ES-I3 (cell line): ENCODE measurements around the gene HYDIN.

Experiments
- H3K36me3 ChIP-seq: 2 replicates; pipeline ENCODE4 v1.6.1; 2013; ENCODE audit warnings: mild to moderate bottlenecking, low read length, control low read depth, moderate library complexity; ENCODE audit not compliant: insufficient read depth
- H3K4me1 ChIP-seq: 2 replicates; pipeline ENCODE4 v1.6.1; 2013; ENCODE audit warnings: mild to moderate bottlenecking, control low read depth, low read length; ENCODE audit not compliant: insufficient read depth
- H3K9ac ChIP-seq: 2 replicates; pipeline ENCODE4 v1.6.1; 2013; ENCODE audit warnings: low read depth, mild to moderate bottlenecking, low read length, moderate library complexity
- H3K9me3 ChIP-seq: 2 replicates; pipeline ENCODE4 v1.6.1; 2013; ENCODE audit warnings: mild to moderate bottlenecking, low read length, moderate library complexity; ENCODE audit not compliant: control insufficient read depth, insufficient read depth

Gene HYDIN

GRCh38 chr16:70795296-70795912 lies 435.1 kb downstream of the HYDIN start:
- Histone ChIP-seq H3K36me3 (no peaks in the 10 kb centered on the region; the same call in 1 of the 2 replicates), H3K9me3 (no peaks in the 10 kb centered on the region), H3K4me1 (peaks cover 12% of the 10 kb centered on the region; the same call in 1 of the 2 replicates), H3K9ac (no peak overlapping the region)

- no peak overlapping the region for H3K9ac ChIP-seq
- H3K36me3 ChIP-seq: no peaks in the 10 kb centered on the region; the same call in 1 of the 2 replicates
- H3K4me1 ChIP-seq: no peaks in the 10 kb centered on the region
These were observed 436.5 kb downstream of the HYDIN start for GRCh38 chr16:70793851-70794502.

GRCh38 chr16:70790815-70791214 lies 439.7 kb downstream of the HYDIN start:
- Histone ChIP-seq H3K9ac (no peak overlapping the region), H3K36me3 (no peaks in the 10 kb centered on the region; the same call in 1 of the 2 replicates), H3K9me3 (no peaks in the 10 kb centered on the region), H3K4me1 (no peaks in the 10 kb centered on the region)

More at GRCh38 chr16:70793851-70794502, 436.5 kb downstream of the HYDIN start:
- H3K9me3 ChIP-seq: no peaks in the 10 kb centered on the region

- no peaks in the 10 kb centered on the region for H3K4me1 ChIP-seq
- no peaks in the 10 kb centered on the region; the same call in 1 of the 2 replicates for H3K36me3 ChIP-seq
- no peaks in the 10 kb centered on the region for H3K9me3 ChIP-seq
- H3K9ac ChIP-seq: no peak overlapping the region
These were observed 440.7 kb downstream of the HYDIN start for GRCh38 chr16:70789595-70790447.

GRCh38 chr16:70788668-70789594 lies 441.6 kb downstream of the HYDIN start:
- Histone ChIP-seq H3K36me3 (peaks cover 3% of the 10 kb centered on the region; the same call in 1 of the 2 replicates), H3K9ac (no peak overlapping the region), H3K9me3 (no peaks in the 10 kb centered on the region), H3K4me1 (no peaks in the 10 kb centered on the region)

- Histone ChIP-seq H3K9ac (no peak overlapping the region), H3K36me3 (peaks cover 27% of the 10 kb centered on the region; the same call in 1 of the 2 replicates), H3K9me3 (no peaks in the 10 kb centered on the region), H3K4me1 (no peaks in the 10 kb centered on the region)
These were observed 444.3 kb downstream of the HYDIN start for GRCh38 chr16:70786020-70786755.

GRCh38 chr16:70784692-70785555 lies 445.6 kb downstream of the HYDIN start:
- Histone ChIP-seq H3K36me3 (peaks cover 31% of the 10 kb centered on the region; the same call in 1 of the 2 replicates), H3K9ac (no peak overlapping the region), H3K4me1 (no peaks in the 10 kb centered on the region), H3K9me3 (no peaks in the 10 kb centered on the region)

GRCh38 chr16:70782237-70782636 lies 448.3 kb downstream of the HYDIN start:
- Histone ChIP-seq H3K36me3 (peaks cover 34% of the 10 kb centered on the region; the same call in 1 of the 2 replicates), H3K4me1 (no peaks in the 10 kb centered on the region), H3K9ac (no peak overlapping the region), H3K9me3 (no peaks in the 10 kb centered on the region)

- H3K9me3 ChIP-seq: no peaks in the 10 kb centered on the region
- H3K36me3 ChIP-seq: peaks cover 34% of the 10 kb centered on the region; the same call in 1 of the 2 replicates
- H3K9ac ChIP-seq: no peak overlapping the region
- H3K4me1 ChIP-seq: no peaks in the 10 kb centered on the region
These were observed 448.7 kb downstream of the HYDIN start for GRCh38 chr16:70781800-70782199.

- no peaks in the 10 kb centered on the region for H3K9me3 ChIP-seq
- H3K36me3 ChIP-seq: peaks cover 34% of the 10 kb centered on the region; the same call in 1 of the 2 replicates
- no peak overlapping the region for H3K9ac ChIP-seq
- H3K4me1 ChIP-seq: no peaks in the 10 kb centered on the region
These were observed 450.0 kb downstream of the HYDIN start for GRCh38 chr16:70780546-70780945.

GRCh38 chr16:70779361-70779760 lies 451.2 kb downstream of the HYDIN start:
- Histone ChIP-seq H3K4me1 (no peaks in the 10 kb centered on the region), H3K36me3 (peaks cover 35% of the 10 kb centered on the region; the same call in 1 of the 2 replicates), H3K9ac (no peak overlapping the region), H3K9me3 (no peaks in the 10 kb centered on the region)

GRCh38 chr16:70778901-70779309 lies 451.6 kb downstream of the HYDIN start:
- Histone ChIP-seq H3K4me1 (no peaks in the 10 kb centered on the region), H3K9ac (no peak overlapping the region), H3K9me3 (no peaks in the 10 kb centered on the region), H3K36me3 (peaks cover 33% of the 10 kb centered on the region; the same call in 1 of the 2 replicates)
